GM12873 (cell line): ENCODE results near the gene SLC9A8.

Experiments used
- CTCF ChIP-seq: IDR thresholded peaks from 2 replicates; pipeline ENCODE4 v1.5.1; 2012; ENCODE audit warnings: low read depth, mild to moderate bottlenecking, moderate library complexity, low read length, control low read depth; ENCODE audit not compliant: insufficient read depth; ENCODE audit errors: missing control alignments

The SLC9A8 gene

GRCh38 chr20:49909499-49910339 is 97.1 kb downstream of the SLC9A8 start:
- peak; percentile 19 for TF ChIP-seq CTCF

- no peak for TF ChIP-seq CTCF
Measured at GRCh38 chr20:49910340-49910706, 97.7 kb downstream of the SLC9A8 start.

GRCh38 chr20:49913399-49914047 is 100.9 kb downstream of the SLC9A8 start:
- no peak for TF ChIP-seq CTCF

- no peak for TF ChIP-seq CTCF
Measured at GRCh38 chr20:49914310-49915117, 101.9 kb downstream of the SLC9A8 start.

- no peak for TF ChIP-seq CTCF
Measured at GRCh38 chr20:49915118-49915379, 102.4 kb downstream of the SLC9A8 start.

GRCh38 chr20:49915380-49916145 is 102.9 kb downstream of the SLC9A8 start, which contains the start of gene SPATA2:
Gene SPATA2 (minus strand): TSS chr20:49915529. CDS start chr20:49908490, 7,039 bp downstream.
- no peak for TF ChIP-seq CTCF
